Right ventricle myocardium superior (tissue), 1 donor: ENCODE measurements around the gene LRP3. TPM values are rescaled to one million over a fixed set of nuclear protein-coding genes. Genes with fewer than 3 reads are reported as not detected.

ENCODE experiments used
- ATAC-seq: fragments of 200-7000 bp; cut with Tn5 transposase; one replicate; pipeline ENCODE4 v1.9.1; 2020; ENCODE audit warnings: mild to moderate bottlenecking; ENCODE audit not compliant: poor library complexity
- DNase-seq: peaks from one replicate; pipeline ENCODE4 v3.0.0-alpha.2; 2020
- intact Hi-C: fragments of 100-400 bp; cut with DNase I; formaldehyde crosslinking; loops from one replicate; pipeline ENCODE4 v1.11.2; 2022
- total RNA-seq: library from RNA; stranded (reverse); fragmentation: NEBNext Ultra II Directional; extraction: Animal tissue kit (Norgen Biotek cat#: 25700); gene quantifications from one replicate; pipeline ENCODE4 v1.2.1, GENCODE V29; 2021
- donor health status: DM: no; HTN: yes; CAD: no; lungs with severe emphysema.

Gene LRP3
- total RNA-seq, 1 donor from 2014 or later = 16.4 TPM

GRCh38 chr19:33242911-33243310 lies 48.8 kb downstream of the LRP3 start:
- intact Hi-C loops = no loop called here
- DNase-seq = no peak

GRCh38 chr19:33245948-33246708 lies 52.0 kb downstream of the LRP3 start:
- intact Hi-C loops = no loop called here
- DNase-seq (peak; percentile 83), ATAC-seq (peak; percentile 42)

More at GRCh38 chr19:33242911-33243310, 48.8 kb downstream of the LRP3 start:
- no peak for ATAC-seq

GRCh38 chr19:33246709-33247440 lies 52.7 kb downstream of the LRP3 start:
- intact Hi-C loops = no loop called here
- no peak for ATAC-seq
- no peak for DNase-seq

GRCh38 chr19:33247441-33247819 lies 53.3 kb downstream of the LRP3 start:
- ATAC-seq = no peak
- DNase-seq = no peak
- intact Hi-C loops = no loop called here

GRCh38 chr19:33248104-33248503 lies 54.0 kb downstream of the LRP3 start:
- intact Hi-C loops = no loop called here
- DNase-seq (no peak), ATAC-seq (no peak)

GRCh38 chr19:33248553-33248953 lies 54.4 kb downstream of the LRP3 start:
- DNase-seq (no peak), ATAC-seq (no peak)
- intact Hi-C loops = no loop called here

- peak; percentile 68 for DNase-seq
- ATAC-seq = peak; percentile 73
- intact Hi-C loops = no loop called here
Observed at GRCh38 chr19:33248954-33249613, 55.0 kb downstream of the LRP3 start.

- no peak for DNase-seq
- intact Hi-C loops = no loop called here
- ATAC-seq = no peak
Observed at GRCh38 chr19:33249740-33250366, 55.7 kb downstream of the LRP3 start.

GRCh38 chr19:33250500-33250899 lies 56.4 kb downstream of the LRP3 start:
- DNase-seq (no peak), ATAC-seq (no peak)
- intact Hi-C loops = no loop called here

- intact Hi-C loops = no loop called here
- DNase-seq (no peak), ATAC-seq (no peak)
Observed at GRCh38 chr19:33251076-33251475, 56.9 kb downstream of the LRP3 start.

- intact Hi-C loops = no loop called here
- DNase-seq = no peak
Observed at GRCh38 chr19:33251526-33252090, 57.5 kb downstream of the LRP3 start.

GRCh38 chr19:33252418-33252962 lies 58.4 kb downstream of the LRP3 start:
- DNase-seq = no peak
- intact Hi-C loops = no loop called here
- ATAC-seq = no peak

More at GRCh38 chr19:33251526-33252090, 57.5 kb downstream of the LRP3 start:
- ATAC-seq = no peak

GRCh38 chr19:33252971-33253370 lies 58.8 kb downstream of the LRP3 start:
- intact Hi-C loops = no loop called here
- DNase-seq = peak; percentile 36
- ATAC-seq = no peak

- DNase-seq (peak; percentile 42), ATAC-seq (no peak)
- intact Hi-C loops = no loop called here
Observed at GRCh38 chr19:33254245-33254824, 60.2 kb downstream of the LRP3 start.

GRCh38 chr19:33255781-33256180 lies 61.7 kb downstream of the LRP3 start:
- intact Hi-C loops = no loop called here
- no peak for DNase-seq
- no peak for ATAC-seq

- DNase-seq (no peak), ATAC-seq (no peak)
- intact Hi-C loops = no loop called here
Observed at GRCh38 chr19:33256261-33256660, 62.1 kb downstream of the LRP3 start.

GRCh38 chr19:33257828-33258227 lies 63.7 kb downstream of the LRP3 start:
- ATAC-seq (no peak), DNase-seq (no peak)
- intact Hi-C loops = no loop called here
